GM12878 (cell line): ENCODE results near the gene MCM3AP. TPM values are rescaled to one million over a fixed set of nuclear protein-coding genes. Genes with fewer than 3 reads are reported as not detected.

Source experiments
- BCL3 ChIP-seq: IDR thresholded peaks from 2 replicates; pipeline ENCODE4 v1.6.1; 2011; ENCODE audit warnings: borderline replicate concordance, low read depth, mild to moderate bottlenecking, moderate library complexity, low read length; ENCODE audit not compliant: insufficient read depth, poor library complexity, severe bottlenecking
- BRCA1 ChIP-seq: IDR thresholded peaks from 2 replicates; pipeline ENCODE4 v1.6.1; 2011; ENCODE audit warnings: low read depth, low read length, improper control_type of control experiment
- CBX5 ChIP-seq: sonication (generic); IDR thresholded peaks from 2 replicates; pipeline ENCODE4 v1.6.1; 2016; ENCODE audit warnings: low read depth, moderate library complexity, mild to moderate bottlenecking, inconsistent platforms
- E2F4 ChIP-seq: IDR thresholded peaks from 2 replicates; pipeline ENCODE4 v1.6.1; 2012; ENCODE audit warnings: low read depth, low read length, improper control_type of control experiment
- IKZF1 ChIP-seq: fragments of 450-650 bp; conservative IDR thresholded peaks from 2 replicates; pipeline ENCODE4 v1.6.1; 2017; ENCODE audit warnings: antibody characterized with exemption, mild to moderate bottlenecking
- IRF3 ChIP-seq: fragments of 450-650 bp; IDR thresholded peaks from 2 replicates; pipeline ENCODE4 v1.6.1; 2014; ENCODE audit warnings: mild to moderate bottlenecking
- JUNB ChIP-seq: IDR thresholded peaks from 2 replicates; pipeline ENCODE4 v1.6.1; 2016; ENCODE audit warnings: antibody characterized with exemption, mild to moderate bottlenecking
- NFYA ChIP-seq: IDR thresholded peaks from 2 replicates; pipeline ENCODE4 v1.6.1; 2011; ENCODE audit warnings: low read depth, mild to moderate bottlenecking, low read length, improper control_type of control experiment, borderline replicate concordance
- NR2C2 ChIP-seq: IDR thresholded peaks from 2 replicates; pipeline ENCODE4 v1.6.1; 2011; ENCODE audit warnings: borderline replicate concordance, low read depth; ENCODE audit not compliant: control insufficient read depth, insufficient read length
- POU2F2 ChIP-seq: IDR thresholded peaks from 3 replicates; pipeline ENCODE4 v1.6.1; 2011; ENCODE audit warnings: low read depth, mild to moderate bottlenecking, low read length, borderline replicate concordance
- TAF1 ChIP-seq: IDR thresholded peaks from 2 replicates; pipeline ENCODE4 v1.6.1; 2011; ENCODE audit warnings: mild to moderate bottlenecking, low read depth, low read length, borderline replicate concordance
- polyA plus RNA-seq, 11 experiments: library from polyadenylated mRNA; depleted of rRNA in 4 of 11; unstranded in 6 of 11; stranded (reverse) in 5 of 11; fragments of >200 nt; fragmentation: Nextera tagmentation in 4 of 11; fragmentation: Illumina TruSeq in 1 of 11; extraction: Ambion mirVana in 4 of 11; extraction: Trizol in 1 of 11; gene quantifications; 1 replicate in 1 of 11; 2 replicates in 10 of 11; pipeline versions ENCODE4 v1.2.1 to v1.2.3, GENCODE V29; 2011 to 2016; ENCODE audit warnings: inconsistent platforms in 2 of 11, missing spikeins in 2 of 11, low read depth in 1 of 11
- total RNA-seq, 4 experiments: library from RNA; depleted of rRNA in 3 of 4; stranded (reverse); fragments of >200 nt in 3 of 4; fragmentation: Illumina TruSeq in 1 of 4; extraction: Trizol in 1 of 4; gene quantifications; 2 replicates each; pipeline versions ENCODE4 v1.2.1 to v1.2.3, GENCODE V29; 2013 to 2021
- TF ChIP-seq, protein P1 (sequence below): IDR thresholded peaks from 2 replicates; pipeline ENCODE4 v1.6.1; 2011; ENCODE audit warnings: borderline replicate concordance, low read depth, mild to moderate bottlenecking, moderate library complexity, mixed read lengths, low read length; ENCODE audit not compliant: insufficient read depth; ENCODE audit errors: extremely low read length

Gene MCM3AP
- total and polyA plus RNA-seq, 10 of the 15 experiments (the other 5 are each of a cell fraction or from before 2014, with no cell fraction given) = 6.1 to 95.7 (median 47.0) TPM

GRCh38 chr21:46285761-46286647 is 593 bp upstream of the MCM3AP start, which contains the start of gene YBEY (continued):
- TF ChIP-seq, protein P1, sequence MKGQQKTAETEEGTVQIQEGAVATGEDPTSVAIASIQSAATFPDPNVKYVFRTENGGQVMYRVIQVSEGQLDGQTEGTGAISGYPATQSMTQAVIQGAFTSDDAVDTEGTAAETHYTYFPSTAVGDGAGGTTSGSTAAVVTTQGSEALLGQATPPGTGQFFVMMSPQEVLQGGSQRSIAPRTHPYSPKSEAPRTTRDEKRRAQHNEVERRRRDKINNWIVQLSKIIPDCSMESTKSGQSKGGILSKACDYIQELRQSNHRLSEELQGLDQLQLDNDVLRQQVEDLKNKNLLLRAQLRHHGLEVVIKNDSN = no peak
- TF ChIP-seq IRF3 = 0 out of 2 replicates have a peak, but pooled peaks have one; percentile 37
- TF ChIP-seq BCL3 = no peak
- TF ChIP-seq E2F4 = no peak
- TF ChIP-seq JUNB = no peak
- no peak for TF ChIP-seq NFYA
- TF ChIP-seq BRCA1 = no peak
- peak; percentile 86 for TF ChIP-seq POU2F2
- peak; percentile 80 for TF ChIP-seq TAF1
- TF ChIP-seq NR2C2 = no peak
- TF ChIP-seq CBX5 = peak; percentile 47; the same call in 1 of the 2 replicates
- peak; percentile 90 for TF ChIP-seq IKZF1
